ENCODE data around the gene TPI1. TPM values are rescaled to one million over a fixed set of nuclear protein-coding genes. Genes with fewer than 3 reads are reported as not detected.
A peak's percentile ranks its signal among the peaks of the same experiment; 100 is the strongest.

TPI1 gene
- total RNA-seq, 1 donor from 2014 or later = 482 TPM

DNA sequence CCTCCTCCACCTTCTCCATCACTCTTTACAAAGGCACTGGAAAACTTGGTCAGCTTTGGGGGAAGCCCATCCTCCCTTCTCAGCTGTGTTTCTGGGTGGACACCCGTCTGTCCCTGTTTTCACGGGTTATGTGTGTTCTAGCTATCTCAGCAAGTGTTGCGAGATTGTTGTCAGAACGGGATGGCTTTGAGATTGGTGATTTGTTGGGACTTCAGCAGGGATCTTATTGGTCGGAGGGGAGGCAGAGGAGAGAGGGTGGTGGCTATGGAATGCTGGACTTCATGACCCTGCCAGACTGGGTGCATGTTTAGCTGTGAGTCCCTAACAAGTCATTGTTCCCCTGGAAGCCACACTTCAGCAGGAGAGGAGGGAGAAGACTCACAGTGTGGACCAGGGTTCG is 13.3 kb upstream of the TPI1 start:
- TF ChIP-seq, protein P1, sequence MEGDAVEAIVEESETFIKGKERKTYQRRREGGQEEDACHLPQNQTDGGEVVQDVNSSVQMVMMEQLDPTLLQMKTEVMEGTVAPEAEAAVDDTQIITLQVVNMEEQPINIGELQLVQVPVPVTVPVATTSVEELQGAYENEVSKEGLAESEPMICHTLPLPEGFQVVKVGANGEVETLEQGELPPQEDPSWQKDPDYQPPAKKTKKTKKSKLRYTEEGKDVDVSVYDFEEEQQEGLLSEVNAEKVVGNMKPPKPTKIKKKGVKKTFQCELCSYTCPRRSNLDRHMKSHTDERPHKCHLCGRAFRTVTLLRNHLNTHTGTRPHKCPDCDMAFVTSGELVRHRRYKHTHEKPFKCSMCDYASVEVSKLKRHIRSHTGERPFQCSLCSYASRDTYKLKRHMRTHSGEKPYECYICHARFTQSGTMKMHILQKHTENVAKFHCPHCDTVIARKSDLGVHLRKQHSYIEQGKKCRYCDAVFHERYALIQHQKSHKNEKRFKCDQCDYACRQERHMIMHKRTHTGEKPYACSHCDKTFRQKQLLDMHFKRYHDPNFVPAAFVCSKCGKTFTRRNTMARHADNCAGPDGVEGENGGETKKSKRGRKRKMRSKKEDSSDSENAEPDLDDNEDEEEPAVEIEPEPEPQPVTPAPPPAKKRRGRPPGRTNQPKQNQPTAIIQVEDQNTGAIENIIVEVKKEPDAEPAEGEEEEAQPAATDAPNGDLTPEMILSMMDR (IDR thresholded peaks at IDR 0.05) = no peak
- no peak for DNase-seq (ENCODE audit: low spot score in 2 of 2)
- H3K27me3 ChIP-seq = no peaks in the 10 kb centered on the region
- peak overlapping the region; percentile 87 to 94 for H3K27ac ChIP-seq
- H3K36me3 ChIP-seq = peaks cover 36 to 38% of the 10 kb centered on the region in 2 donors
- H3K9me3 ChIP-seq = no peaks in the 10 kb centered on the region
- peaks cover 4 to 18% of the 10 kb centered on the region in 2 donors for H3K4me1 ChIP-seq
- intact Hi-C loops (cut with DNase I) = loop anchor here (5.0 kb wide), 1 partner anchor 247 kb away; the partner anchor contains the start of gene CHD4
- H3K4me3 ChIP-seq = no peak overlapping the region

DNA sequence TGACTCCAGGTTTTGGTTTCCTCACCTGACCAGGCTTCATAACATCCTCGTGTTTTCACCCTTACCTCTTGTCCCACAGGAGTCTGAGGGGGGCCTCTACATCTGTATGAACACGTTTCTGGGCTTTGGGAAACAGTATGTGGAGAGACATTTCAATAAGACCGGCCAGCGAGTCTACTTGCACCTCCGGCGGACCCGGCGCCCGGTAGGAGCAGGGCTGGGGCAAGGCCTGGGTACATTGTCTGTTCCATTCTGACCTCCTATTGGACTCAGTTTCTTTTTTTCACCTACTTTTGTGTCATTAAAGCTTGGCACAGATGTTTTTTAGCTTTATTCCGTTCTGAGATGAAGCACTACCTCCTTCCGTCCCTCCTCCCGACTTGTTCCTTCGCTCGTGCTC is 12.0 kb upstream of the TPI1 start:
- intact Hi-C loops (cut with DNase I) = no loop called here
- H3K4me1 ChIP-seq = peaks cover 4 to 18% of the 10 kb centered on the region in 2 donors

DNA sequence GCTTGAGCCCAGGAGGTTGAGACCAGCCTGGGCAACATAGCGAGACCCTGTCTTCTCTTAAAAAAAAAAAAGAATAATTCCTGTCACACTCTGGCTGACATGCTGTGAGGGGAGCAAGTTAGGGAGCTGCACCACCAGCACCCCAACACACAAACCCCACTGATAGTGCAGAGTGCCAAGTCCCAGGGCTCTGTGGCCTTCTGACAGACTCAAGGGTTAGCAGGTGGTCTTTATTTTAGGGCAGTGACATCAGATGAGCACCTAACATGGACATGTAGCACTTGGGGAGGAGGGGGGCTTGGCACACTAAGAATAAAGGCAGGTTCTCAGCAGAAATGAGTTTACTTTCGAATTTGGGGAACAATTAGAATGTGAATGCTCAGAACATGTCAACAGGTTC is 8.5 kb upstream of the TPI1 start:
- Histone ChIP-seq H3K4me3 (no peak overlapping the region), H3K9me3 (no peaks in the 10 kb centered on the region), H3K4me1 (peaks cover 0 to 7% of the 10 kb centered on the region in 2 donors), H3K36me3 (peaks cover 81 to 86% of the 10 kb centered on the region in 2 donors), H3K27me3 (no peaks in the 10 kb centered on the region), H3K27ac (no peak overlapping the region)
- TF ChIP-seq, protein P1 (IDR thresholded peaks at IDR 0.05) = no peak
- intact Hi-C loops (cut with DNase I) = no loop called here
- no peak for DNase-seq (ENCODE audit: low spot score in 2 of 2)

More for the DNA sequence above, 12.0 kb upstream of the TPI1 start:
- Histone ChIP-seq H3K9me3 (no peaks in the 10 kb centered on the region), H3K4me3 (no peak overlapping the region), H3K27me3 (no peaks in the 10 kb centered on the region), H3K36me3 (peaks cover 48 to 51% of the 10 kb centered on the region in 2 donors), H3K27ac (peak overlapping the region; percentile 60 to 87)
- DNase-seq (ENCODE audit: low spot score in 2 of 2) = no peak
- TF ChIP-seq, protein P1 (IDR thresholded peaks at IDR 0.05) = no peak

DNA sequence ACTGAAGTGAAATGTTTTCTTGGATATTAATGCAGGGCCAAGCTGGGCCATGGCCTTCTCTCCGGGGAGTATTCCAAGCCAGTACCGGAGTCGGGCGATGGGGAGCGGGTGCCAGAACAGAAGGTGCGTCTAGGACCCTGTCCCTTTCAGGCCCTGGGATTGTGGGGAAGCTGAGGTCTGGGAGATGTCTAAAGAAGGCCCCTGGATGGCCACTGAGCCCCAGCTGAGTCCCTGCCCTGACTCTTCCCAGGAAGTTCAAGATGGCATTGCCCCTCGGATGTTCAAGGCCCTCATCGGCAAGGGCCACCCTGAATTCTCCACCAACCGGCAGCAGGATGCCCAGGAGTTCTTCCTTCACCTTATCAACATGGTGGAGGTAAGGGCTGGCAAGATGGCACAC is 7.2 kb upstream of the TPI1 start:
- Histone ChIP-seq H3K27ac (no peak overlapping the region), H3K9me3 (no peaks in the 10 kb centered on the region), H3K4me3 (no peak overlapping the region), H3K4me1 (no peaks in the 10 kb centered on the region), H3K27me3 (no peaks in the 10 kb centered on the region), H3K36me3 (peaks cover 93 to 99% of the 10 kb centered on the region in 2 donors)
- TF ChIP-seq, protein P1 (IDR thresholded peaks at IDR 0.05) = no peak
- no peak for DNase-seq (ENCODE audit: low spot score in 2 of 2)
- intact Hi-C loops (cut with DNase I) = no loop called here

DNA sequence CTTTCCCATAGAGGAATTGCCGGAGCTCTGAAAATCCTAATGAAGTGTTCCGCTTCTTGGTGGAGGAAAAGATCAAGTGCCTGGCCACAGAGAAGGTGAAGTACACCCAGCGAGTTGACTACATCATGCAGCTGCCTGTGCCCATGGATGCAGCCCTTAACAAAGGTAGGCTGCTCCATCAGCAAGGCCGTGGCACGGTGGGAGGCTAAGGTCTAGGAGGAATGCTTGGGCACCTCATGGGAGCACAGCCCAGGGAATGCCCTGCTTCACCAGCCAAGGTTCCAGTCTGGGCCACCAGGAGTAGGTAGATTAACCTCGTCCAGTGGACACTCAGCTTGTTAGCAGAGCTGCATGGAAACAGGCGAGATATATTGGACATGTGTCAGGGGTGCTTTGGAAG is 6.4 kb upstream of the TPI1 start:
- peaks cover 90 to 97% of the 10 kb centered on the region in 2 donors for H3K36me3 ChIP-seq
- TF ChIP-seq, protein P1 (IDR thresholded peaks at IDR 0.05) = no peak
- no peak overlapping the region for H3K27ac ChIP-seq
- H3K4me1 ChIP-seq = no peaks in the 10 kb centered on the region
- no peaks in the 10 kb centered on the region for H3K9me3 ChIP-seq
- no peak overlapping the region for H3K4me3 ChIP-seq
- no peaks in the 10 kb centered on the region for H3K27me3 ChIP-seq
- intact Hi-C loops (cut with DNase I) = no loop called here
- DNase-seq (ENCODE audit: low spot score in 2 of 2) = no peak

DNA sequence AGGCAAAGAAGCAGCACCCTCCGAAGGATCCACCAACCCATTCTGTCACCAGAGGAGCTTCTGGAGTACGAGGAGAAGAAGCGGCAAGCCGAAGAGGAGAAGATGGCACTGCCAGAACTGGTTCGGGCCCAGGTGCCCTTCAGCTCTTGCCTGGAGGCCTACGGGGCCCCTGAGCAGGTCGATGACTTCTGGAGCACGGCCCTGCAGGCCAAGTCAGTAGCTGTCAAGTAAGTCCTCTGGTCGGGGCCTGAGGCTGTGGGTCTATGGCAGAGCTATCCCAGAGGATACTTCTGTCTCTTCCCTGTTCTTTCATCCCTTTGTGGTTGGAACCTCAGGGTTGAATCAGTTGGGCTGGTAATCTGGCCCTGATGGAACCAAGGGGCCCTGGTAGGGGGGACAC is 5.9 kb upstream of the TPI1 start:
- intact Hi-C loops (cut with DNase I) = no loop called here
- no peaks in the 10 kb centered on the region for H3K9me3 ChIP-seq

More for the DNA sequence above, 5.9 kb upstream of the TPI1 start:
- TF ChIP-seq, protein P1 (IDR thresholded peaks at IDR 0.05) = no peak
- Histone ChIP-seq H3K4me3 (no peak overlapping the region), H3K27ac (no peak overlapping the region), H3K4me1 (peaks cover 0 to 3% of the 10 kb centered on the region in 2 donors), H3K27me3 (no peaks in the 10 kb centered on the region), H3K36me3 (peaks cover 85 to 93% of the 10 kb centered on the region in 2 donors)
- no peak for DNase-seq (ENCODE audit: low spot score in 2 of 2)
